Cerebellar nuclear complex (tissue), 1 donor: Measurements from ENCODE around the gene UNC119.
"Not testable (repeated sequence)": the region's sequence is repeated elsewhere in the genome, so short reads cannot be mapped to it uniquely, and the experiment has no call there.

Source experiments
- DNase-seq, 2 experiments: peaks; one replicate each; lab custom pipeline; 2025; lab: John Stamatoyannopoulos, UW

UNC119 gene

DNA sequence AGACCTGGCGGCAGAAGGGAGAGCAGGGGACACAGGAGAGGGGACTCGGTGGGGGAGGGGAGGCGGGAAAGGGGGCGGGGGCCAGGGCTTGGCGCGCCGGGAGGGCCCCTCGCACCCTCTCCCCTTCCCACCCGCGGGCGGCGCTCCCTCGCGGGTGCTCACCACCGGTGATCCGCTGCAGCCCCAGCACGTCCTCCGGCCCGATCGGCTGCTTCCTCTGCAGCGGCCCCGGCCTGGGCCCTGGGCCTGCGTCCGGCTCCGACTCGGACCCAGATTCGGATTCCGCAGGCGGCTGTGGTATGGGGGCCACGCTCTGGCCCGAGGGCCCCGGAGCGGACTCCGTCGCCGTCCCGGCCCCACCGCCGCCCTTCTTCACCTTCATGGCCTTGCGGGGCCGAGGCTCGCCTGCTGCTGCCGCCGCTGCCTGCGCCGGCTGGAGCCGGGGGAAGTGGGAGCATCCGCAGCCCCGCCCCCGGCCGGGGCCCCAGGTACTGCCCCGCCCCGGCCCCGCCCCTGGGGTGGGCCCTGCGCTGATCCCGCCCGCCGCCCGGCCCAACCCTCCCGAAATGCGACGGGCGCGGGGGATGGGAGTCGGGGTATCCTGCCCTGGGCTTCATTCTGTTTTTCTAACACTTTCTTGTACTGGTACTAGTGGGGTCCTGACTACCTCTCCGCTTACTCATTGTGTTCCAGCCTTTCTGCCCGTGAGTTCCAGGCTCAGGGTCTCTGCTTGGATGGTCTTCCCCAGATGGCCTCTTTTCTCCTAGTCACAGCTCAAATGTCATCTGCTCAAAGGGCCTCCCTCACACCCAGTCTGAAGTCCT is at the start of gene UNC119:
TSS of gene UNC119 (minus strand) at position 449 of the 824 bp plus-strand sequence. CDS start at position 382, 67 bp downstream.
- no peak for DNase-seq

DNA sequence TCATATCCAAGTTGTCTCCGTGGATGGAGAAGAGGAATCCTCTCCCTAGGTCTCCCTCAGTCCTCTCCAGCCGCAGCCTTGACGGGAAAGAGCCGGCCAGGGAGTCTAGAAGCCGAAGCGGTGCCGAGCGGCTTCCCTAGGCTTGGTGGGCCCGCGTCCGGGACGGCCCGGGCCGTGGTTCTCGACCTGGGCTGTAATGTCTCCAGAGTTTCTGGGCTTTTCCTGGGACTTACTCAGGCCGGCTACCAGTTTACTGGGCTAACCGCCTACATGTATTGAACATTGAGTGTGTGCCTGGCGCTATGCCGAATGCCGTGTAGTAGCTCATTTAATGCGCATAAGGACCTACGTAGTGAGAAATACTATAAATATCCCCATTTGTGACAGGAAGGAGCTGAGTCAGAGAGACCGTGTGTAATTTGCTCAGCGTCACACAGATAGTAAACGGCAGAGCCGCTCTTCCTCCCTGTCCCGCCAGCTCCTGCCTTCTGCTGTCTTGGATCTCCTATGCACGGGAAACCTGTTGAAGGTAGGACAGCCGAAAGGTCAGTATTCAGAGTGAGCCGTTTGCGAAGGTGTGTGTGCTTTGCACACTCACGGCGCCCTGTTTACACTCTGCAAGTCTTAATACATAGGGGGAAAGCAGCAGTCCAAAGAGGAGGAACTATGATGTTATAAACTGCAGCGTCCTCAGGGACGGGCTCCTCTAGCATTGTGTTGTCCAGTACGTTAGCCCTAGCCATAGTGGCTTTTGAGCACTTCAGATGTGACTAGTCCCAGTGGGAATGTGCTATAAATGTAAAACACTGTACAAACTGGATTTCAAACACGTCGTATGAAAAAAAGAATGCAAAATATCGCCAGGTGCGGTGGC is 47.1 kb upstream of the UNC119 start:
- DNase-seq = no peak

DNA sequence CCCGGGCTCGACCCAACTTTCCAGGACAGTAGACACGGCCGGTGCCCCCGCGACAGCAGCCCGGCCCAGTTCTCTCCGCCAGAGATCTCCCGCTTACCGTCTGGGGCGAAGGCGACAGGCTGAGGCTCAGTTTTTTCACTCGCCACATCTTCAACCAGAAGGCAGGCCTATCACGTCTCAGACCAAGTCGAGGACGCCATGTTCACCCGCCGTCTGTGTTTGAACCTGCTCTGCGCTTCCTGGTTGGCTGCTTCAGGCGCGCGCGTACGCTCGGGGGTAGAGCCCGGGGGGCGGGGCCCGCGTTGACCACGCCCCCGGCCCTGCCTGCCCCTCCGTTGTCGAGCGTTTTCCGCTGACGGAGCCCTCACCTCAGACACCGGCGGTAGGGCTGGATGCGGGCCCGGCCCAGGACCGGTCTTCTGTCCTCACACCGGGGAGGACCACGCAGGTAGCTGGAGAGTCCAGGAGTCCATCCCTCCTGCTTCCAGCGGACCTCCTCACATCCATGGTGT is 46.4 kb upstream of the UNC119 start, which contains the start of gene SPAG5:
TSS of gene SPAG5 (minus strand) at position 227 of the 512 bp plus-strand sequence. CDS start at position 148, 79 bp downstream.
- peak in 1 of 2 experiments; percentile 81 for DNase-seq

DNA sequence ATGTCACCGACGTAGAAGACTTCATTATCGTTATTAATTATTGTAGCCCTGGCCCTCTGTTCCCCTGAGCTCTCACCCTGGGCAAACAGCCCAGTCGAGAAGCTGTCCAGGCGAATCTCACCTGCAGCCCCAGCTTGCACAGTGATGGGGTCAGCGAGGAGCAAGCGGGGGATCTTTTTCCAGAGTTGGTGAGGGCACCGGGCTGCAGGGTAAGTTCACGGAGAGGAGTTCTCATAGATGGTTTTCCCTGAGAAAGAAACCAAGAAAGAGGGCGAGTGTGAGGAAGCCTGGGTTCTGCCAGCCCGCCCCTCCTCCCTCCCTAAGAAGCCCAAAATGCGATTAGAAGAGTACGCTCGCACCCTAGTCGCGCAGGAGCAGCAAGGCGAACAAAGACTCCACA is 46.0 kb upstream of the UNC119 start:
- no peak for DNase-seq

DNA sequence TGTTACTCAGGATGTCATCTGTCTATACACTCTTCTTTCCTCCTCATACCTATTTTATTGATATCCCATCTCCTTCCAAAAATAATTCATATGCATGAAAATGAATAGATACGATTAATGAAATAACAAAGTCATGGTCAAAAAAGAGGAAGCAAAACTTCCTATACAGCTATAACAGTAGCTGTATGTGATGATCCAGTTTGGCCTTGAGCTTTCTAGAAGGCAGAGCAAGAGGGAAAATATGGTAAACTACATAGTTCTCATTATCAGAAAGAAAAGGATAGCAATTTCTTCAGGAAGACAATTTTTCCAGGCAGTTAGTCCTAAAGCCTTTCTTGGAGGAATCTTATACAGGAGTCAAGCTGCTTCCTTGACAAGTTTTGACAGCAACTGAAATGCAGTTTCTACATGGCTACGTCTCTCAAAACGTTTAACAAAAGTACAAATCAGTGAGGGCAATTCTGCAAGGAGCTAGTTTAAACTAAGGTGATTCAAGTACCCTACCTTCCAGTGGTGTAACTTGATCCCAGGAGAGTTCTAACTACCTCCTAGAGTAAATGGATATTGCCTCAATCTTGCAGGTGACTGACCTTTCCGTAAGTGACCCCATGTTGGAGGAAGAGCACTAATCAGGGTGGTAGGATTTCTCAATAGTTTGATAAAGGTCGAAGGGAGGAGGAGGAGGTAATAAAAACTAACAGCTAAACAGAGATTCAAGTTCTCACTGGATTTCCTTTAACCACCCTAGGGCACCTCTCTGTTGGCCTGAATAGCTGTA is 45.4 kb upstream of the UNC119 start:
- no peak for DNase-seq

DNA sequence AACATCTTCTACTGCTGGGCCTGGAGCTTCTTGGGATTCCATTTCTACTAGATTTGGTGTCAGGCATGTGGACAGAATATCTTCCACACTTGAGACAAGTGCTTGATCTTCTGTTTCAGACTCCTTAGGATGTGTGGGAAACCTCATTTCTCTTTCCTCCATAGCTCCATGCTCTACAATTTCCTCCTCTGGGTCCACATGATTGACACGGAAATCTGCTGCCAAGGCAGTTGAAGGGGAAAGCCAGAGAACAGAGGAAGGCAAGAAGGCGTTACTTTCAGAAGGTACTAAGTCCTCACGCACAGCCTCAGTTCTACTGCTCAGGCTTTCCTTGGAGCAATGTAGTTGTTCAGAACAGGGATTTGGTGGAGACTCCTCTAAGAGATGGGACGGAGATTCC is 39.8 kb upstream of the UNC119 start:
- no peak for DNase-seq

DNA sequence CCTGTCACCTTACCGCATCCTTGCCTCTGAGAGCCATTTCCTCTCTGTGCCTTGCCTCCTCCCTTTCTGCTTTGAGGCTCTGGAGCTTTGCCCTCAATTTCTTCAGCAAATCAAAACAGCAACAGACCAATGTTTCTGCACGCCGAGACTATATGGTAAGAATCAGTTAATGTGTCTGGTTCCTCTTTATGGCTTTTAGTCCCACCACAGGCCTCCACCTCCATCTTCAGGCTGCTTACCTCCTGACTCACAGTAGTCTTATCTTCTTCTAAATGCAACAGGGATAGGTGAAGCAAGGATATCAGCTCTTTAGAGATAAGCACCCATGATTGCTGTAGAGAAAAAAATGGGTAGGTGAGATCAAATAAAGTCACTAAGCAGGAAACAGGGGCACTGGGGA is 33.4 kb upstream of the UNC119 start:
- DNase-seq = no peak

DNA sequence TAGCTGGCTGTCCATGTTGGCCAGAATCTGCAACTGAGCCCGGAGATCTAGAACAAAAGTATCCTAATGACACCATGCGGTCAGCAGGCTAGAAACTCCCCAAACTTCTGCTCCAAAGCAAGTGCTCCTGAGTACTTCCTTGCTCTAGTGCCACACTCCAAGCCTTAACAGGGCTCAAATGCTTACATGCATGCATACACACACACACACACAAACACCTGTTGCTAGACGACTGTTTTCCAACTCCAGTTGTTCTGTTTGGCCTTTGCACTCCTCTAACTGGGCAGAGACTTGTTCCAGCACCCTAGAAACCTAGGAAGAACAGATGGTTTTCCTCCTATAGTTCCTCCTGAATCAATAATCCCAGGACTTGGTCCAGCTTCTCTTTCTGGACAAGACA is 32.0 kb upstream of the UNC119 start:
- DNase-seq = no peak

DNA sequence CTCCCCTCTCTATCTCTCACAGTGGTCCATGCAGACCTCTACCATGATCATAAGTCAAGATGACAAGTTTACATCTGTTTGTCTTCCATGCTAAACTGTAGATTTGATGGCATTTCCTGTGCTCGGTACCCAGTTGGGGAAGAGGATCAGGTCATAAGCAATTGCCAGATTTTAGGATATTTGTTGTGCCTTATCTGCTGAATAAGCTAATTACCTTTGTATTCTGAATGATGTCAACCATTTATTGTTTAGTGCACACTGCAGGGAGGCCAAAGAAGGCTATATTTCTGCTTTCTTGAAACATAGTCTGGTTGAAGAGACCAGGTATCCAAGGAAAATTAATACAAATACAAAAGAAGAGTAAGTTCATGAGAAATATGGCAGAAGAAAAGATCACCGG is 30.1 kb upstream of the UNC119 start:
- DNase-seq = no peak

DNA sequence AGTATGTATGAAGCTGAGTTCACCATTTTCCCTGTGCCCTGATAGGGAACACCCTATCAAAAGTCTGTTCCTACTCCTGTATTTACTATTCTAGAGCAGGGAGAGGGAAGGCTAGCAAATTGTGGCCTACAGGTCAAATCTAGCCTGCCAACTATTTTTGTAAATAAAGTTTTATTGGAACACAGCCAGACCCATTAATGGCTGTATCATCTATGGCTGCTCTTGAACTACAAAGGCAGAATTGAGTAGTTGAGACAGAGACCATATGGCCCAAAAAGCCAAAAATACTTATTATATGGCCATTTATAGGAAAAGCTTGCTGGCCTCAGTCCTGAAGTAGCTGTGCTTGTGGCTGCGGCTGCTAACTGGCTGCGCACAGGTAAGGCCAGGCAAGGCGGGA is 28.5 kb upstream of the UNC119 start:
- no peak for DNase-seq

DNA sequence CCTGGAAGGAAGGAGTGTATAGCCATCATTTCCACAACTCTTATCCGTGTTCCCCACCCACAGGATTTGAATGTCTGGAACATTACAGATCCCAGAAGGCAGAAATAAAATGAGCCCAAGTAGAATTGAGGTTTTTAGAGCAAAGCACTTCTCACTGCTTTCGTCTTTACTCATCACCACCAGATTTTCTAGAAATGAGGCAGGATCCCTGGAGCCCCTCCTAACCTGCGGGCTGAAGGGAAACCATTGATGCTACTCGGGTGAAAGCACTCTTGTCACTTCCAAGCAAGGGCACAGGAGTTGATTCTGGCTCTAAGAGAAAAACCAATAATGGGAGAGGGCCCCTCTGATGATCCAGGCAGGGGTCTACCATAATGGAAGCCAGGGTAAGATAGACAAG is 27.1 kb upstream of the UNC119 start:
- no peak for DNase-seq

DNA sequence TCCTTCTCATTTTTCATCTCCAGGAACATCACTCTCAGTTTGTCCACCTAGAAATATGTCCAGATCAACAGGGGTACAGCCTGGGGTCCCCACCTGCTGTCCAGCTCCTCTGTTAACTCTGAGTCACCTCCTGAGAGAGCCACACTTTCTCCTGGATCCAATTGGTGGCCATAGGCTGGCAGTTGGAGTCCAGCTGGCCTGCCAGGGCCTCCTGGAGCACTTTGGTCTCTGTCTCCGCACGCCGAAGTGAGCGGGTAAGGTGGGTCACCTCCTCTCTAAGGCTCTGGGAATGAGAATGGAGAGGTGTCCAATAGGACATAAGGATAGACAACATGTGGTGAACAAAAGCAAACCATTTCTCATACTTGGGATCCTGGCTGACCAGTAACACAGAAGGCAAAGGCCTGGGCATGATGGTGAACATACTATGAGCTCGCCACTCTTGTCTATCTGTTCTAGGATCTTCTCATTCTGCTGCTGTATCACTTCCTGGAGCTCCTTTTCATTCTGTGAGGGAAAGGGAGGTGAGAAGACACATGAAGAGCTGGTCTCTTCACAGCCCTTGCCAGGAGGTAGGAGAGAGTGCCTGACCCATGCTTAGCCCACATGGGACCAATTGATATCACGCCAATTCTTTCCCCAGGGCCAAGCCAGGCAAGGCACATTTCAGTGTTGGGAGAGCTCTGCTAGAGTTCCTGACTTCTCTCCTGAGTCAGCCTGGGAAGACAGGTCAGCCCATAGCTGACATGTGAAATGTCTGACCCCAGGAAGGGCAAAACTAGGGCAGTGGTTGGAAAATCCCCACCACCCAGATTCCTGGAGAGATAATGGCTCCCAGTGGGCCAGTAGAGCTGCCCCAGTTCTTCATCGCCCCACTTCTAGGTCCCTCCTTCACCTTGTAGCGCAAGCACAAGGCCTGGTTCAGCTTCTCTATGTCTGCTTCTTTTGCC is 26.1 kb upstream of the UNC119 start:
- no peak for DNase-seq

DNA sequence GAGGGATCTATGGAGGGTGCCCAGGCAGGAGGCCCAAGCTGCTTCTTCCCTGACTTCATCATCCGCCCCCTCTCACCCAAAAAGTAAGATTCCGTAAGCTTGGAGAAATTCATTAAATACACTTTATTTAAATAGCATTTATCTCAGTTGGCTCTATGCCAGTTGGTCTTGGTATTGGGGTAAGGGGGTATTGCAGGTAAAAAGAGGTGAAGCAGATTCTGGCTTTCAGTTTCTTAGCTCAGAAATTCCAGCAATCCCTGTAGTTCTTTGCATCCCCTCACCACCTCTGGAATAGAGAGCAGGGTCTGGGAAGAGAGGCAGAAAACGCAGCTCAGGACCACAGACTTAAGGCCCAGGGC is 25.0 kb upstream of the UNC119 start:
- DNase-seq = no peak

DNA sequence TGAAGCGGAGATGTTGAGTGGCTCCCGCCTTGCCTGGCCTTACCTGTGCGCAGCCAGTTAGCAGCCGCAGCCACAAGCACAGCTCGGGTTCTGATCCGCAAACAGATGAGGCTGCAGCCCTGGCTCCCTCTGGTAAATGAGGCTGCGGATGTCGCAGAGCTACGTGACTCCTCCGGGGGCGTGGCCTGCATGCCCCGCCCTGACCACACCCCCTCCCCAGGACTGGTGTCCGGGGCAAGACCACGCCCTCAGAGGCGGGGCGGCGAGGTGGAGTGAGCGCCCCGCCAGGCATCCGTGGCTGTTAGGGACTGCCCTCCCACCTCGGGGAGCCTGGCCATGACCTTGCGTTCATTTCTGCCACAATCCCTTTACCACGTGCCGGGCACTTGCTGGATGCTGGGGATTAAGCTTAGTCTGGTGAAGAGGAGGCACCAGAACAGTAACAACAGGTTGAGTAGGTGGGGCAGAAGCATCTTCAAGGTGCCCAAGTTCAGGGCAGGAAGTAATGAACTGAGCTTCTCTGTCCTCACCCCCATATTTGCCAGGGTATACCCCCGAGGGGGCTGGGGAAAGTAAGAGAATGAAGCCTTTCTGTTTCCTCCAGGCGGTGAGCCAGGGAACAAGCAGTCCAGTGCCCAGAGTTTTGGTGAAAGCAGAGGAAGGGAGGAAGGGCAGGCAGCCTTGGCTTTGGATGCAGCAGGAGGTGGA is 24.5 kb upstream of the UNC119 start, which contains the start of gene ALDOC:
TSS of gene ALDOC (minus strand) at position 138 of the 708 bp plus-strand sequence. CDS start 1,363 bp downstream, outside the sequence.
- peak; percentile 90 to 95 for DNase-seq

DNA sequence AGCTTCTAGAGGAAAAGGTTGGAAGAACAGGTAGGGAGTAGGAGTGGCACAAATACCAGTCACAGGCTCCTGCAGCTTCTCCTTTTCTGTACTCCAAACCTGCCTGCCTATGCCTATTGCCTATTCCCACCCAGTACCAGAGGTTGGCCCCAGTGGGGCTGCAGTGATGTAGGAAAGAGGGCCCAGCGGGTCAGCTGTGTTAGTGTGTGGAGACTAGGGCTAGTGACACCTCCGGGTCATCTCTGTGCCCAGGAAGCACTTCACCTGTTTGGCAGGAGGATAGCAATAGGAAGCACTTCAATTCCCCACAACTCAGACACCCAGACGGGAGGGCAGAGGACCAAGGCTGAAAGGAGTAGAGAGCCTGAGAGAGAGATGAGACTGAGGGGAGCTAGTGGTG is 23.6 kb upstream of the UNC119 start:
- DNase-seq = not testable (repeated sequence)

DNA sequence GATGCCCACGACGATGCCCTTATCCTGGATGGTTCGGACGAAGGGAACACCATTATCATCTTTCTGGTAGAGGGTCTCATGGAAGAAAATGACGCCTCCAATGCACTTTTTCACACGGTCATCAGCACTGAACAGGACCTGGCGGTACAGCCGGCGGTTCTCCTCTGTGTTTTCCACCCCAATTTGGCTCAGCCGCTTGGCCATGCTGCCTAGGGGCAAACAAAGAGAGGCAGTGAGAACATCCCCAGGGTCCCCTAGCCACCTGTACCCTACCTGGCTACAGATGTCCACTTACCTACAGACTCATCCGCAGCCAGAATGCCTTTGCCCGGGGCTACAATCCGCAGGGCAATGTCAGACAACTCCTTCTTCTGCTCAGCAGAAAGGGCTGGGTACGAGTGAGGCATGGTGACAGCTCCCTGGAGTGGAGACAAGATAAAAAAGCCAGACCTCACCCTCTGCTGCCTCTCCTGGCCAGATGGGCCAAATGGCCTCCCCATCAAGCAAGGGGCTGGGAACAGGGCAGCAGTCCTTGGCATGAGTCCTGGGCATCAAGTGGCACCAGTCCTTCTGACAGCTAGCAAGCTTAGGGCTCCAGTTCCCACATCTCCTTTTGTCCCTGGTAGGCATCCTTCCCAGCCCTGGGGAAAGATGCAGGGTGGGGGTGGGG is 22.8 kb upstream of the UNC119 start:
- DNase-seq = peak; percentile 28 to 51

DNA sequence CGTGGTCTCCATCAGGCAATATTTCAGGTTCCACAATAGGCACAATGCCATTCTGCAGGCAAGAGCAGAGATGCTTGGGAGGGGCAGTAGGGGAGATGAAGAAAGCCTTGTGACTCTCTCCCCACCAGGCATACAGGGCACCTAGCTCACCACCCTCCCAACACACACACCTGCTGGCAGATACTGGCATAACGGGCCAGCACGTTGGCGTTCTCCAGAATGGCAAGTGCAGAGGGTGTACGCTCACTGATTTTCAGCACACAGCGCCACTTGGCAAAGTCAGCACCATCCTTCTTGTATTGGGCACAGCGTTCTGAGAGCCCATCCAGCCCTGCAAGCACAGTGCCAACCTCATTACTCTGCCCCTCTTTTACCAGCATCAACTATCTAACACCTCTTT is 22.1 kb upstream of the UNC119 start:
- no peak for DNase-seq

DNA sequence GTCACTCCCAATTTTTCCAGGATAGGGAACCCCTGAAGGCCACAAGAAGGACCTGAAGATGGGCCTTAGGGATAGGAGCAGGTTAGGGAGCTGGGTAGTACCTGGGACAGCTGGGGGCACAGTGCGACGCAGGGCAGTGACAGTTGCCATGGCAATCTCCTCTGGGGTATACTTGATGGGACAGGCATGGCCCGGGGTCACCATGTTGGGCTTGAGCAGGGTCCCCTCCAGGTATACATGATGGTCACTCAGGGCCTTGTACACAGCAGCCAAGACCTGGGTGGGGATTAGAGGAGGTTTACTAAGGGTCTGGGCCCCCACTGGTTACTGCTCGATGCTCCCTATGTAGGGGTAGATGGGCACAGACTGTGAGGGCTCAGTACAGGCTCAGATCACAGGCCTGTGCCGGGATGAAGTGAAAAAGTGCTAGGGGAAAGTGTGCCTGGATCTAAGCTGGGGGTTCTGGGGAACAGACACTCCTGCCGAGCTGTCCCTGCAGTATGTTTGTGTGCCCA is 21.6 kb upstream of the UNC119 start:
- no peak for DNase-seq

DNA sequence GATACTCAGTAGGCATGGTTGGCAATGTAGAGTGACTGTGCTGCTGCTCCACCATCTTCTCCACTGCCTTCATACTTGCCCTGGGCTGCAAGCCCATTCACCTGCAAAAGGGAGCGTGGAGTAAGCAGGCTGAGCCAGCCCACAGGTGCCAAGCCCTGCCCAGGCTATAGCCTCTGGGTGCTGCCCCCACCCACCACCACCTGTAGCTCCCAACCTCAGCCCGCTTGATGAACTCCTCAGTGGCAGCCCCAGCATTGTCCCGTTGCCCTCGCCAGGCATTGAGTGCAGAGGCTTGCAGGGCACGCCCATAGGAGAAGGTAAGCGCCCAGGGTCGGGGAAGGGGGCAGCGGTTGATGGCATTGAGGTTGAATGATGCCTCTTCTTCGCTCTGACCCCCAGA is 21.1 kb upstream of the UNC119 start:
- DNase-seq = no peak
